GM18526 (cell line): ENCODE results near the gene ELMO1.

Experiments
- POLR2A ChIP-seq: IDR thresholded peaks from 3 replicates; pipeline ENCODE4 v1.6.1; 2011; ENCODE audit not compliant: insufficient read length; ENCODE audit errors: extremely low read depth

ELMO1 gene

DNA sequence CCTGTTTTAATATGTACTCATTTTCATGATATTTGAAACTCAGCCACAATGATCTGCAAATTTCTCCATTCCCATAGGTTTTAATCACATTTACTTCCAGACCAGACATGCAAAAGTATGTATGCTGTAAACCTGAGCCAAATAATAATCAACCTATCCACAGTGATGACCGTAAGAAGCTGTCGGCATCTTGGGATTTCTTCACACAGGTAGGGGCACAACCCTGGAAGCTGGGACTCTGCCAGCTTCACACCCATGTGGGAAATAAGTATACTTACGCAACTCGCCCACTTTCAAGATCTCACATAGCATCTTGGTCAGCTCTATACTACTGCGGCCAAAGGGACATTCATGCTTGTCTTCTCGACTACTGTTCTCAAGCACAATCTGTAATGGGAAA lies 352.3 kb downstream of the ELMO1 start:
- no peak for TF ChIP-seq POLR2A

DNA sequence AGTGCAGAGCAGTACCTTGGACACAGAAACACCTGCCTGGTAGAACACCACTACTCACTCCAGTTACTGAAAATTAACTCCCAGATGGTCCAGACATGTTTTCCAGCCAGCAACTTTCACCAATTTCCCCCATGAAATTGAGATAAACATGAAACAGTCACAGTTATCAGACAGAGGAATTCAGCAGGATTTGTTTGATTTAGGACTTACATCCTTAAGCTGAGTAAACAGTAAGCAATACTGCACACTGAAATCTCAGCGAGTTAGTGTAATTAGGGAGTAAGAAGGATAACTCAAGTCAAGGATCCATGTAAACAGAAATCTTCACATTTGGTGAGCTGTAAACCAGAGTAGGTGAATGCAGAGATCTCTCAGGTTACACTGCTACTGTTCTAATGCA lies 353.5 kb downstream of the ELMO1 start:
- TF ChIP-seq POLR2A: no peak

- TF ChIP-seq POLR2A: no peak
Measured at GRCh38 chr7:37093257-37093656, 355.4 kb downstream of the ELMO1 start.

- TF ChIP-seq POLR2A: no peak
Measured at GRCh38 chr7:37092548-37092947, 356.1 kb downstream of the ELMO1 start.

DNA sequence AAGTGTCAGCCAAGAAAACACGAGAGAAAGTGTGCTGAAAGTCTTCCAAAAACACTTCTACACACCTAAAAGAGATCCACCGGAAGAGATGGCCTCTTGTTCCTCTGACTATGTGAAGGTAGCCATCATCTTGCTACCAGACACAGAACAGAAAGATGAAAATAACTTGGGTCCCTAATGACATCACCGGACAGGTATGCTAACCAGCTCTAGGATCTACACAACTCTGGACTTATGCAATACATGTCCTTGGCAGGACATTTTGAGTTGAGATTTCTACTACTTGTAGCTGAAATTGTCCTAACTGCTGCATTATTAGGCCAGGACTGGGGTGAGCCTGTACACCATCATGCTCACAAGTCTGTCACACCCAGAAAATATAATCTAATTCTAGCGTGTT lies 358.7 kb downstream of the ELMO1 start:
- no peak for TF ChIP-seq POLR2A

- TF ChIP-seq POLR2A: no peak
Measured at GRCh38 chr7:37085600-37085999, 363.1 kb downstream of the ELMO1 start.

- no peak for TF ChIP-seq POLR2A
Measured at GRCh38 chr7:37084303-37084702, 364.4 kb downstream of the ELMO1 start.

- TF ChIP-seq POLR2A: no peak
Measured at GRCh38 chr7:37083311-37084096, 365.2 kb downstream of the ELMO1 start.

GRCh38 chr7:37081436-37081835 lies 367.2 kb downstream of the ELMO1 start:
- no peak for TF ChIP-seq POLR2A

DNA sequence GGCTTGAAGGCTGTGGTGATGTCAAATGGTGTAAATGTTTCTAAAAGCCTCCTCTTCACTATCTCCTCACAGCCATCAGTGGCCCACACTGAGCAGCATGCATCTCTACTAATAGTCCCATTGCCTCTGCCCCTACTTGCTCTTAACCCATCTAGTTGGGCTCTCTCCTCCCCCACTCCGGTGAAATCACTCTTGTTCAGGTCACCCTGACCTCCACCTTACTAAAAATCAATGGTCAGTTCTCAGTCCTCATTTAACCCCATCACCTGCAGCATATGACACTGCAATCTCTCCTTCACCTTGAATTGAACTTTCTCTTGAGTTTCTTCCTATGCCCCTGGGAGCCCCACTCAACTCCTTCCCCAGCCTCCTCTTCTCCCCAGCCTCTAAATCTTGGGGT lies 369.2 kb downstream of the ELMO1 start:
- no peak for TF ChIP-seq POLR2A

DNA sequence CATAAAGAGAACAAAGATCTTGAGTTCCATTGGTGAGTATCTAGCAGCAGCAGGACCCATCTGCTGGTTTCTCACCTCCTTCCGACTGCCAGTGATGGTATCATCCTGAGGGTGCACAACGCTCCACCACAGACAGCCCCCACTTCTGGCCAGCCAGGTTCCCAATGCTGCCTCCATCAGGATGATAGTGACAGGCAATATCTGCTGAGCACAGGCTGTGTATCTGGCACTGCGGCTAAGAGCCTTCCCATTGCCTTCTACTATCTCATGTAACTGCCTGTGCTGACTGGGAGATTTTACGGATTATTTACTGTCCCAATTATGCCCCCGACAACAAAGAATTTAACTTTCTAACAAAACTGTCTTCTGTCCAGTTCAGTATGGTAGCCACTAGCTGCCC lies 372.0 kb downstream of the ELMO1 start:
- TF ChIP-seq POLR2A: no peak

DNA sequence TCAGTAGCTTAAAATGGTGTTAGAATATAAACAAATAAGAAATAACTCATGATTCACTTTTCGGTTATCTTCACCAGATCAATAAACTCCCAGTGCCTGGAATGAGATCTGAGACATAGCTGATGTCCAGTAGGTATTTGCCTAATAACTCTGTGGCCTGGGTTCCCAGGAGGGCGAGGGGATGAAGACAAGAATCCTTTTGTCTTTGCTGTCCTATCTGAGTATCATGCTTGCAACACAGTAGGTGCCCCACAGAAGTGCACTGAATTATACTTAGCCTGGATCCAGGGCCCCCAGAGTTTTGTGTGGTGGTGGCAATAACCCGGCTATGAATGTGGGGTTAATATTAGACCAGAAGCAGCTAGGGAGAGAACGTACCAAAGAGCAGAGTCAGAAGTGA lies 374.3 kb downstream of the ELMO1 start:
- TF ChIP-seq POLR2A: no peak

DNA sequence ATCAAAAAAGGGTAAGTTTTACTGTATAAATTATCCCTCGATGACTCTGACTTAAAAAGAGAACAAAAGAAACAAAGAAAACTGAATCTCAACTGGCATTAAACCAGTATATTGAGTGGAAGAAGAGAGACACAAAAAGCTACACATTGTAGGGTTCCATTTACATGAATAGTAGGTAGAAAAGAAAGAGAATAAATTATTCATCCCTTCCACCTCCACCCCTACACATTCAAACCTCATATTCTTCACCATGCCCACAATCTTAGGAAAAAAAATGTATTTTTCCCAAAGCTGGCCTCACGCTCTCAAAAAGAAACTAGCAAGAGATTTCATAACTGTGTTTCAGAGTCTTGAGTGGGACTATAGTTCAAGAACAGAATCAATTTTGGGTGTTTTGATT lies 377.5 kb downstream of the ELMO1 start:
- TF ChIP-seq POLR2A: no peak

DNA sequence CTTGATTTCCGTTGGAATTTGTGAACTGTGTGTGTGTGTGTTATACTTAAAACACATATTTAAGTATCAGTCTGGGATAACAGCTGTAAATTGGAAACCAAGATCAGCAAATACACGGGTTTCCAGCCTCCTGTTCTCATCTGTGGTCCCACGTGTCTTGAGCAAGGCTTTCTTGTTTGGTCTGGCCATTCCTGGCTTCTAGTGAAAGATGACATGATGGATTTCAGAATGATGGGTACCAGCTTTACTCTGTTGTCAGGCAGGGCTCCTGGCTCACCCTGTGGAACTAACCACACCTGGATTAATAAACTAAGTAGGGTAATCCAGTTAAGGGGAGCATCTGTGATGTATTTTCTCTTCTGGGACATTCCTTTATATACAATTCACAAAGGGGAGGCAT lies 378.2 kb downstream of the ELMO1 start:
- no peak for TF ChIP-seq POLR2A

DNA sequence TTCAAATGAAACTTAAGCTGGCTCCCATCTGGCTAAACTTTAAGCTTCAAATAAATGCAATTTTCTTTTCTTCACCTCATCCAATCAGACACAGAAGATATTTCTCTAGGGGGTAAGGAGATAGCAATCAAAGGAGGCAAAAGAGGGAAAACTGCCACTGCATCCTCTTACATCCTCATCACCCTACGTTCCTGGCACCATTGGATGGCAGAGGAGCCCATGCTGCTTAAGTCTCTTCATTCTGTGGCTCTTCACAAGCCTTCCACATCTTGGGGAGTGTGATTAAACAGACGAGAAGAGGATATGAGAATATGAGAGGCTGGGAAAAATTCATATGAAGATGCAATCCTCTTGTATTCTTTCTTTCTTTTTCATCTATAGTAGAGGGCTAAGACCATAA lies 378.6 kb downstream of the ELMO1 start:
- TF ChIP-seq POLR2A: no peak

- no peak for TF ChIP-seq POLR2A
Measured at GRCh38 chr7:37069336-37069735, 379.3 kb downstream of the ELMO1 start.

GRCh38 chr7:37068902-37069301 lies 379.8 kb downstream of the ELMO1 start:
- TF ChIP-seq POLR2A: no peak
